WI38 (cell line): ENCODE results near the gene XPA.
"Not testable (repeated sequence)": the region's sequence is repeated elsewhere in the genome, so short reads cannot be mapped to it uniquely, and the experiment has no call there.

ENCODE experiments used
- H3K4me3 ChIP-seq: 2 replicates; pipeline ENCODE4 v1.5.1; 2011; ENCODE audit warnings: low read depth, mild to moderate bottlenecking, control low read depth, low read length
- TF ChIP-seq, protein P1 (sequence below): IDR thresholded peaks from 2 replicates; pipeline ENCODE4 v1.5.1; 2012; ENCODE audit warnings: low read depth, mild to moderate bottlenecking, control low read depth, low read length

The XPA gene

GRCh38 chr9:97703437-97704344 is 6.6 kb upstream of the XPA start:
- H3K4me3 ChIP-seq, result peak overlapping the region; percentile 12; the same call in 1 of the 2 replicates
- TF ChIP-seq, protein P1, sequence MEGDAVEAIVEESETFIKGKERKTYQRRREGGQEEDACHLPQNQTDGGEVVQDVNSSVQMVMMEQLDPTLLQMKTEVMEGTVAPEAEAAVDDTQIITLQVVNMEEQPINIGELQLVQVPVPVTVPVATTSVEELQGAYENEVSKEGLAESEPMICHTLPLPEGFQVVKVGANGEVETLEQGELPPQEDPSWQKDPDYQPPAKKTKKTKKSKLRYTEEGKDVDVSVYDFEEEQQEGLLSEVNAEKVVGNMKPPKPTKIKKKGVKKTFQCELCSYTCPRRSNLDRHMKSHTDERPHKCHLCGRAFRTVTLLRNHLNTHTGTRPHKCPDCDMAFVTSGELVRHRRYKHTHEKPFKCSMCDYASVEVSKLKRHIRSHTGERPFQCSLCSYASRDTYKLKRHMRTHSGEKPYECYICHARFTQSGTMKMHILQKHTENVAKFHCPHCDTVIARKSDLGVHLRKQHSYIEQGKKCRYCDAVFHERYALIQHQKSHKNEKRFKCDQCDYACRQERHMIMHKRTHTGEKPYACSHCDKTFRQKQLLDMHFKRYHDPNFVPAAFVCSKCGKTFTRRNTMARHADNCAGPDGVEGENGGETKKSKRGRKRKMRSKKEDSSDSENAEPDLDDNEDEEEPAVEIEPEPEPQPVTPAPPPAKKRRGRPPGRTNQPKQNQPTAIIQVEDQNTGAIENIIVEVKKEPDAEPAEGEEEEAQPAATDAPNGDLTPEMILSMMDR, result no peak

DNA sequence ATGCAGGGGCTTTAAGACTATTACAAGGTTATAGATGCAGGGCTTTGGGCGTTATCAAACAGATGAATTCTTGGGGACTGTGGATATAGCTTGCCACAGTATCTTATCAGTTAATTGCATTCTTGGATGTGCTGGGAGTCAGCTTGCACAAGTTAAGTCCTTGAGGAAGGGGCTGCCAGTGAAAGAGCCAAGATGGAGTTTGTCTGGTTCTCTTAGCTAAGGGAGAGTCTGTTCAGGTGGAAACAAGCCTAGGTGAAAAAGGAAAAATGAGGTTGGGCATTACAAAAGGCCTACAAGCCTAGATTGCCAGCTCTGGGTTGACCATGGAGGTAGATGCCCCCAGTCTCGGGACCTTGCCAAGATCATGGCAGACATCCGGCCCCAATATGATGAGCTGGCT is 2.7 kb upstream of the XPA start:
- not testable (repeated sequence) for H3K4me3 ChIP-seq

DNA sequence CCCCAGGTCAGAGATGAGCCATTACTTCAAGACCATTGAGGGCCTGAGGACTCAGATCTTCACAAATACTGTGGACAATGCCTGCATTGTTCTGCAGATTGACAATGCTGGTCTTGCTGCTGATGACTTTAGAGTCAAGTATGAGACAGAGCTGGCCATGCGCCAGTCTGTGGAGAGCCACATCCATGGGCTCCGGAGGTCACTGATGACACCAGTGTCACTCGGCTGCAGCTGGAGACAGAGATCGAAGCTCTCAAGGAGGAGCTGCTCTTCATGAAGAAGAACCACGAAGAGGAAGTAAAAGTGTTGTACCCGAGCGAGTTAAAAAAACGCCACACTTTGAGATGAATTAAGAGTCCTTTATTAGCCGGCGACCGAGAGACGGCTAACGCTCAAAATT is 2.1 kb upstream of the XPA start:
- H3K4me3 ChIP-seq, result not testable (repeated sequence)

DNA sequence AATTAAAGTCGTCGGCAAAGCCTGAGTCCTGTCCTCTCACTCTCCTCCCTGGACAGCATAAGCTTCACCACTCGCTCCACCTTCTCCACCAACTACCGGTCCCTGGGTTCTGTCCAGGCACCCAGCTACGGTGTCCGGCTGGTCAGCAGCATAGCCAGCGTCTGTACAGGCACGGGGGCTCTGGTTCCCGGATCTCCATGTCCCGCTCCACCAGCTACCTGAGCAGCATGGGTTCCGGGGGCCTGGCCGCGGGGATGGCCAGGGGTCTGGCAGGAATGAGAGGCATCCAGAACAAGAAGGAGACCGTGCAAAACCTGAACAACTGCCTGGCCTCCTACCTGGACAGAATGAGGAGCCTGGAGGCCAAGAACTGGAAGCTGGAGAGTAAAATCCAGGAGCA is 1.7 kb upstream of the XPA start:
- no peak overlapping the region for H3K4me3 ChIP-seq
- TF ChIP-seq, protein P1, result no peak

DNA sequence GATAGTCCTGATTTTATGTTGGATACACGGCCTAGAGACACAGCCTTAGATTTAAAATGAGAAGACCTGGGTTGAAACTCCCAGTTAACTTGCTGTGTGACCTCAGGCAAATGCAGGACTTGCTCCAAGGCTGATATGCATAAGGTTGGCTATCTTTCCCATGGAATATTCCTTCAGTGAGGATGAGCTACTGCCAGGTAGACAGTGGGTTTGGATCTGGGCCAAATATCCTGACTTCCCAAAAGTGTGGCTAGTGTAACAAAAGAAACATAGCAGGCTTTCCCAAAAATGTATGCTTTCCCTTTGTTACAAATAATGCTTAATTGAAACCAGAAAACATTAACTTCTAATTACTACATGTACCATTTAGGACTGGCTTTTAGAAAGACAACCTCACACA is 697 bp upstream of the XPA start:
- no peak overlapping the region for H3K4me3 ChIP-seq
- TF ChIP-seq, protein P1, result no peak

- TF ChIP-seq, protein P1, result no peak
- H3K4me3 ChIP-seq, result peak overlapping the region; percentile 79
Observed at GRCh38 chr9:97695995-97696802, 941 bp downstream of the XPA start.

DNA sequence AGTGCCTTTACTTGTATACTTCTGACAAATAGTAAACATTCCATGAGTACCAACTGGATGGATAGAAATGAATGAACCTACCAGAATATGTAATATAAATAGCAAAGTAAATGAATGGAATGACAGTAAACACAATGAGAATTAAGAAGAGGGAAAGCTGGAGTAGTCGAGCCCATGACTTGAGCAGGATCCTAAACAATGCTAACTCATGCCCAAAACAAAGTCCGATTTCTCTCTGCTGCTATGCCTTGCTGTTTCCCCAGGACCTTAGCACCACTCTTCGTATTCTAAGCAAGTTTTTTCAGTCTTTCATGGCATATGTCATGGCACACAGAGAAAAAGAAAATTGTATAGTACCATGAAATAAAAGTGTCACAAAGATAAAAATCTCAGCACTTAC is 1.8 kb downstream of the XPA start:
- H3K4me3 ChIP-seq, result no peak overlapping the region; the same call in 1 of the 2 replicates
- TF ChIP-seq, protein P1, result no peak

- TF ChIP-seq, protein P1, result no peak
- no peak overlapping the region for H3K4me3 ChIP-seq
Observed at GRCh38 chr9:97694769-97695168, 2.4 kb downstream of the XPA start.
